Fibroblast of lung (primary cell): Measurements from ENCODE around the gene FNTB. TPM values are rescaled to one million over a fixed set of nuclear protein-coding genes. Genes with fewer than 3 reads are reported as not detected.

Experiments used
- DNase-seq, 2 donors: peaks; one replicate each; pipeline versions ENCODE4 v3.0.0 to v3.0.0-alpha.2; 2010; ENCODE audit warnings: low read depth in 2 of 2
- H2AFZ ChIP-seq: 2 replicates; pipeline ENCODE4 v1.5.1; 2012; ENCODE audit warnings: low read length, control low read depth, inconsistent platforms
- H3K27ac ChIP-seq: 2 replicates; pipeline ENCODE4 v1.5.1; 2011; ENCODE audit warnings: low read length, control low read depth; ENCODE audit not compliant: insufficient read depth
- H3K27me3 ChIP-seq: 2 replicates; pipeline ENCODE4 v1.5.1; 2011; ENCODE audit warnings: mild to moderate bottlenecking, low read length; ENCODE audit not compliant: control insufficient read depth, insufficient read depth
- H3K36me3 ChIP-seq: 2 replicates; pipeline ENCODE4 v1.5.1; 2011; ENCODE audit warnings: low read length; ENCODE audit not compliant: control insufficient read depth, insufficient read depth
- H3K4me1 ChIP-seq: 2 replicates; pipeline ENCODE4 v1.5.1; 2011; ENCODE audit warnings: low read length; ENCODE audit not compliant: control insufficient read depth, insufficient read depth; ENCODE audit errors: extremely low read depth
- H3K4me2 ChIP-seq: 2 replicates; pipeline ENCODE4 v1.5.1; 2011; ENCODE audit warnings: low read length, control low read depth; ENCODE audit not compliant: insufficient read depth; ENCODE audit errors: extremely low read depth
- H3K4me3 ChIP-seq, 4 experiments: fragments of 200-600 bp in 1 of 4; sonication (generic) in 1 of 4; replicated peaks in 1 of 4; 2 replicates each; pipeline ENCODE4 v1.5.1; 2011 to 2016; ENCODE audit warnings: low read length in 4 of 4, low read depth in 3 of 4, mild to moderate bottlenecking in 3 of 4, control low read depth in 2 of 4, inconsistent platforms in 1 of 4, mixed read lengths in 1 of 4; ENCODE audit not compliant: insufficient read depth in 1 of 4; ENCODE audit errors: control extremely low read depth in 1 of 4
- H3K79me2 ChIP-seq: 2 replicates; pipeline ENCODE4 v1.5.1; 2012; ENCODE audit warnings: mild to moderate bottlenecking, low read length, inconsistent platforms; ENCODE audit not compliant: control insufficient read depth, insufficient read depth
- H3K9ac ChIP-seq: 2 replicates; pipeline ENCODE4 v1.5.1; 2011; ENCODE audit warnings: mild to moderate bottlenecking, low read length, control low read depth; ENCODE audit not compliant: insufficient read depth
- H3K9me3 ChIP-seq: 2 replicates; pipeline ENCODE4 v1.5.1; 2012; ENCODE audit warnings: low read depth, low read length; ENCODE audit not compliant: control insufficient read depth, insufficient read depth
- H4K20me1 ChIP-seq: 2 replicates; pipeline ENCODE4 v1.5.1; 2011; ENCODE audit warnings: low read length; ENCODE audit not compliant: control insufficient read depth, insufficient read depth; ENCODE audit errors: extremely low read depth
- EZH2 ChIP-seq: IDR thresholded peaks from 2 replicates; pipeline ENCODE4 v1.5.1; 2012; ENCODE audit warnings: low read length, control low read depth, mild to moderate bottlenecking; ENCODE audit errors: missing control alignments
- polyA plus RNA-seq, 2 donors: library from polyadenylated mRNA; depleted of rRNA in 1 of 2; stranded (reverse) in 1 of 2; unstranded in 1 of 2; fragments of >200 nt; gene quantifications; 2 replicates each; pipeline ENCODE4 v1.2.1, GENCODE V29; 2011 to 2012; ENCODE audit warnings: missing spikeins in 1 of 2
- total RNA-seq: library from RNA; depleted of rRNA; stranded (reverse); fragments of >200 nt; gene quantifications from 2 replicates; pipeline ENCODE4 v1.2.1, GENCODE V29; 2014
- TF ChIP-seq, protein P1 (sequence below), 2 donors: IDR thresholded peaks in 1 of 2; conservative IDR thresholded peaks in 1 of 2; 1 replicate in 1 of 2; 2 replicates in 1 of 2; pipeline ENCODE4 v1.5.1; 2011 to 2012; ENCODE audit warnings: low read length in 2 of 2, control low read depth in 1 of 2, inconsistent platforms in 1 of 2, low read depth in 1 of 2, mild to moderate bottlenecking in 1 of 2

Gene FNTB
- total and polyA plus RNA-seq, 2 donors (not counting 1 experiment from before 2014, with no cell fraction given): 8.8 to 13.2 TPM

DNA sequence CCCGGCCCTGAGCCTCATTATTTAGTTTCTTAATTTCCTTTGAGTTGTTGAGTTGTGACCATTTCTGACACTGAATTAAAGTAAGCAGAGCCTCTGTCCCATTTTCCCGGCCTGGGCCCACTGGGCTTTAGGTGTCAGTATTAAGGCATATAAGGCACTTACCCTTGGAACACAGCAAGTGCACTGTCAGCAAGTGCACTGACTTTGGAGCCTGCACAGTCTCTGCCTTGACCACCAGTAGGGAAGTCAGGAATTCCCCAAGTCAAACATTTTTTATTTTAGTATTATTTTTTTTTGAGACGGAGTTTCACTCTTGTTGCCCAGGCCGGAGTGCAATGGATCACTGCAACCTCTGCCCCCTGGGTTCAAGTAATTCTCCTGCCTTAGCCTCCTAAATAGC lies 59.0 kb downstream of the FNTB start:
- H3K27me3 ChIP-seq: no peaks in the 10 kb centered on the region
- H4K20me1 ChIP-seq: no peaks in the 10 kb centered on the region
- no peaks in the 10 kb centered on the region for H3K4me1 ChIP-seq
- no peaks in the 10 kb centered on the region for H3K9me3 ChIP-seq
- H3K4me2 ChIP-seq: no peak overlapping the region
- H2AFZ ChIP-seq: no peak overlapping the region
- H3K9ac ChIP-seq: no peak overlapping the region
- H3K27ac ChIP-seq: no peak overlapping the region
- TF ChIP-seq, protein P1, sequence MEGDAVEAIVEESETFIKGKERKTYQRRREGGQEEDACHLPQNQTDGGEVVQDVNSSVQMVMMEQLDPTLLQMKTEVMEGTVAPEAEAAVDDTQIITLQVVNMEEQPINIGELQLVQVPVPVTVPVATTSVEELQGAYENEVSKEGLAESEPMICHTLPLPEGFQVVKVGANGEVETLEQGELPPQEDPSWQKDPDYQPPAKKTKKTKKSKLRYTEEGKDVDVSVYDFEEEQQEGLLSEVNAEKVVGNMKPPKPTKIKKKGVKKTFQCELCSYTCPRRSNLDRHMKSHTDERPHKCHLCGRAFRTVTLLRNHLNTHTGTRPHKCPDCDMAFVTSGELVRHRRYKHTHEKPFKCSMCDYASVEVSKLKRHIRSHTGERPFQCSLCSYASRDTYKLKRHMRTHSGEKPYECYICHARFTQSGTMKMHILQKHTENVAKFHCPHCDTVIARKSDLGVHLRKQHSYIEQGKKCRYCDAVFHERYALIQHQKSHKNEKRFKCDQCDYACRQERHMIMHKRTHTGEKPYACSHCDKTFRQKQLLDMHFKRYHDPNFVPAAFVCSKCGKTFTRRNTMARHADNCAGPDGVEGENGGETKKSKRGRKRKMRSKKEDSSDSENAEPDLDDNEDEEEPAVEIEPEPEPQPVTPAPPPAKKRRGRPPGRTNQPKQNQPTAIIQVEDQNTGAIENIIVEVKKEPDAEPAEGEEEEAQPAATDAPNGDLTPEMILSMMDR (conservative IDR thresholded peaks at IDR 0.05 in 1 of 2, IDR thresholded peaks at IDR 0.05 in 1 of 2; ENCODE audit: low read depth in 1 of 2, low read length in 2 of 2): no peak
- no peak overlapping the region for H3K4me3 ChIP-seq
- H3K36me3 ChIP-seq: peaks cover 1% of the 10 kb centered on the region
- no peak for DNase-seq
- H3K79me2 ChIP-seq: no peaks in the 10 kb centered on the region

GRCh38 chr14:65052832-65053231 lies 66.1 kb downstream of the FNTB start:
- Histone ChIP-seq H3K27ac (no peak overlapping the region), H3K4me3 (no peak overlapping the region), H3K4me1 (no peaks in the 10 kb centered on the region), H3K36me3 (no peaks in the 10 kb centered on the region), H3K9ac (no peak overlapping the region), H3K4me2 (no peak overlapping the region), H4K20me1 (no peaks in the 10 kb centered on the region), H3K79me2 (no peaks in the 10 kb centered on the region), H2AFZ (no peak overlapping the region), H3K9me3 (no peaks in the 10 kb centered on the region), H3K27me3 (no peaks in the 10 kb centered on the region)
- TF ChIP-seq, protein P1 (conservative IDR thresholded peaks at IDR 0.05 in 1 of 2, IDR thresholded peaks at IDR 0.05 in 1 of 2; ENCODE audit: low read depth in 1 of 2, low read length in 2 of 2): no peak
- TF ChIP-seq EZH2: no peak
- DNase-seq: no peak

DNA sequence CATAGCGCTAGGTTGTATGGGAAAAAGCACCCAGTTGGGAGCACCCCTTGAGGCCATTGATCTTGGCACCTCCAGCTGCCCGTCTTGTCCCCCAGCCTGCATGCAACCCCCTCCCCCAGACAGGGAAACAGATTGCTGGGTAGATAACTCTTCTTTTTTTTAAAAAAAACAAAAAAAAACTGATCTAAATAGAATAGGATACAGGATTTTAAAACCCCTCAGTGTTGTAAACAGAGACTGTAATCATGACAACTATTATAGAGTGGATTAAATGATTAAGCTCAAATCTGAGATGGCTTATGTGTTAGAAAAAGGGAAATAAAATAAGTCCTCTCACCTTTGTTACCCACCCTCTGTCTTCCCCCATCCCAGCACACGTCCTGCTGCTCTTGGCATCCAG lies 66.8 kb downstream of the FNTB start:
- H3K9me3 ChIP-seq: no peaks in the 10 kb centered on the region
- H3K4me1 ChIP-seq: no peaks in the 10 kb centered on the region
- no peak overlapping the region for H3K4me2 ChIP-seq
- H3K9ac ChIP-seq: no peak overlapping the region
- TF ChIP-seq EZH2: no peak
- TF ChIP-seq, protein P1 (conservative IDR thresholded peaks at IDR 0.05 in 1 of 2, IDR thresholded peaks at IDR 0.05 in 1 of 2; ENCODE audit: low read depth in 1 of 2, low read length in 2 of 2): no peak
- no peak overlapping the region for H3K4me3 ChIP-seq
- no peaks in the 10 kb centered on the region for H3K27me3 ChIP-seq
- H2AFZ ChIP-seq: no peak overlapping the region
- no peaks in the 10 kb centered on the region for H3K36me3 ChIP-seq
- no peaks in the 10 kb centered on the region for H4K20me1 ChIP-seq
- no peak overlapping the region for H3K27ac ChIP-seq
- no peaks in the 10 kb centered on the region for H3K79me2 ChIP-seq
- DNase-seq: no peak
